HepG2 (cell line): Measurements from ENCODE around the gene PLK5. TPM values are rescaled to one million over a fixed set of nuclear protein-coding genes. Genes with fewer than 3 reads are reported as not detected.

Experiments
- GLI4 ChIP-seq: sonication (generic); formaldehyde crosslinking; IDR thresholded peaks from 2 replicates; pipeline ENCODE4 v1.5.1; 2020; ENCODE audit warnings: missing genetic modification reagents, mild to moderate bottlenecking, moderate library complexity, borderline replicate concordance
- HIVEP1 ChIP-seq: sonication (generic); formaldehyde crosslinking; IDR thresholded peaks from 2 replicates; pipeline ENCODE4 v1.4.0; 2020; ENCODE audit warnings: mild to moderate bottlenecking, missing genetic modification reagents
- HNF1B ChIP-seq: sonication (generic); formaldehyde crosslinking; IDR thresholded peaks from 2 replicates; pipeline ENCODE4 v1.5.1; 2020; ENCODE audit warnings: mild to moderate bottlenecking, moderate library complexity, missing genetic modification reagents
- KDM5B ChIP-seq: sonication (generic); formaldehyde crosslinking; IDR thresholded peaks from 2 replicates; pipeline ENCODE4 v1.4.0; 2020; ENCODE audit warnings: missing genetic modification reagents, mild to moderate bottlenecking, borderline replicate concordance
- MTF2 ChIP-seq: sonication (generic); formaldehyde crosslinking; IDR thresholded peaks from 2 replicates; pipeline ENCODE4 v1.5.0; 2020; ENCODE audit warnings: missing genetic modification reagents, borderline replicate concordance
- MXD1 ChIP-seq: sonication (generic); formaldehyde crosslinking; IDR thresholded peaks from 2 replicates; pipeline ENCODE4 v1.4.0; 2020; ENCODE audit warnings: mild to moderate bottlenecking, missing genetic modification reagents
- THAP9 ChIP-seq: sonication (generic); formaldehyde crosslinking; IDR thresholded peaks from 2 replicates; pipeline ENCODE4; 2020; ENCODE audit warnings: missing genetic modification reagents, mild to moderate bottlenecking, borderline replicate concordance
- ZBTB38 ChIP-seq: sonication (generic); formaldehyde crosslinking; IDR thresholded peaks from 2 replicates; pipeline ENCODE4 v1.5.1; 2020; ENCODE audit warnings: mild to moderate bottlenecking, missing genetic modification reagents
- ZBTB49 ChIP-seq: sonication (generic); formaldehyde crosslinking; IDR thresholded peaks from 2 replicates; pipeline ENCODE4 v1.4.0; 2020; ENCODE audit warnings: missing genetic modification reagents, borderline replicate concordance
- ZFX ChIP-seq: sonication (generic); formaldehyde crosslinking; IDR thresholded peaks from 2 replicates; pipeline ENCODE4 v1.4.0; 2020; ENCODE audit warnings: mild to moderate bottlenecking, low read depth, missing genetic modification reagents, moderate library complexity
- ZNF160 ChIP-seq: sonication (generic); formaldehyde crosslinking; IDR thresholded peaks from 2 replicates; pipeline ENCODE4 v1.8.0; 2022; ENCODE audit warnings: mild to moderate bottlenecking, inconsistent platforms, missing genetic modification reagents
- ZNF24 ChIP-seq: fragments of 450-650 bp; IDR thresholded peaks from 2 replicates; pipeline ENCODE4 v1.6.1; 2017; ENCODE audit warnings: antibody characterized with exemption, mild to moderate bottlenecking
- ZNF333 ChIP-seq: sonication (generic); formaldehyde crosslinking; IDR thresholded peaks from 2 replicates; pipeline ENCODE4 v1.4.0; 2020; ENCODE audit warnings: mild to moderate bottlenecking, missing genetic modification reagents, borderline replicate concordance
- ZNF547 ChIP-seq: sonication (generic); formaldehyde crosslinking; IDR thresholded peaks from 2 replicates; pipeline ENCODE4 v1.5.1; 2020; ENCODE audit warnings: mild to moderate bottlenecking, missing genetic modification reagents
- ZNF605 ChIP-seq: sonication (generic); formaldehyde crosslinking; IDR thresholded peaks from 2 replicates; pipeline ENCODE4 v1.8.0; 2022; ENCODE audit warnings: mild to moderate bottlenecking, missing genetic modification reagents
- ZNF607 ChIP-seq: sonication (generic); formaldehyde crosslinking; IDR thresholded peaks from 2 replicates; pipeline ENCODE4 v1.5.1; 2020; ENCODE audit warnings: missing genetic modification reagents, mild to moderate bottlenecking, borderline replicate concordance
- ZNF800 ChIP-seq: sonication (generic); formaldehyde crosslinking; IDR thresholded peaks from 2 replicates; pipeline ENCODE4 v1.4.0; 2020; ENCODE audit warnings: missing genetic modification reagents
- ZNF883 ChIP-seq: sonication (generic); formaldehyde crosslinking; IDR thresholded peaks from 2 replicates; pipeline ENCODE4 v1.5.1; 2020; ENCODE audit warnings: mild to moderate bottlenecking, missing genetic modification reagents; ENCODE audit errors: not compliant biosample characterization
- polyA plus RNA-seq, 8 experiments: library from polyadenylated mRNA; depleted of rRNA in 3 of 8; stranded (reverse) in 7 of 8; unstranded in 1 of 8; fragments of >200 nt; fragmentation: Illumina TruSeq in 4 of 8; extraction: Trizol in 4 of 8; gene quantifications; 2 replicates each; pipeline versions ENCODE4 v1.2.1 to v1.2.3, GENCODE V29; 2011 to 2016; ENCODE audit warnings: low read depth in 4 of 8, missing spikeins in 1 of 8, mixed read lengths in 1 of 8; ENCODE audit not compliant: insufficient read depth in 1 of 8
- total RNA-seq, 5 experiments: library from RNA; depleted of rRNA; stranded (reverse); fragments of >200 nt; fragmentation: Illumina TruSeq; extraction: Trizol; gene quantifications; 2 replicates each; pipeline ENCODE4 v1.2.3, GENCODE V29; 2016; ENCODE audit warnings: low read depth in 1 of 5

PLK5 gene
- total and polyA plus RNA-seq, 2 of the 13 experiments (the other 11 are each of a cell fraction or from before 2014, with no cell fraction given), result not detected

GRCh38 chr19:1489463-1490310, 34.2 kb upstream of the PLK5 start (continued):
- TF ChIP-seq THAP9 (CRISPR knock-in tag) (0 out of 2 replicates have a peak, but pooled peaks have one; percentile 35), MXD1 (CRISPR knock-in tag) (peak; percentile 67), ZNF605 (CRISPR knock-in tag) (no peak), ZNF883 (CRISPR knock-in tag) (peak; percentile 69), GLI4 (CRISPR knock-in tag) (0 out of 2 replicates have a peak, but pooled peaks have one; percentile 27), HIVEP1 (CRISPR knock-in tag) (0 out of 2 replicates have a peak, but pooled peaks have one; percentile 20), ZNF24 (no peak), KDM5B (CRISPR knock-in tag) (peak; percentile 82; the same call in 1 of the 2 replicates), ZNF160 (CRISPR knock-in tag) (0 out of 2 replicates have a peak, but pooled peaks have one; percentile 49), ZNF333 (CRISPR knock-in tag) (peak; percentile 73; the same call in 1 of the 2 replicates), ZBTB49 (no peak), ZNF607 (CRISPR knock-in tag) (peak; percentile 73; the same call in 1 of the 2 replicates), HNF1B (peak; percentile 59), ZFX (CRISPR knock-in tag) (peak; percentile 86), ZNF547 (CRISPR knock-in tag) (peak; percentile 55; the same call in 1 of the 2 replicates), MTF2 (no peak), ZBTB38 (CRISPR knock-in tag) (0 out of 2 replicates have a peak, but pooled peaks have one; percentile 14), ZNF800 (CRISPR knock-in tag) (no peak)
